Left hindlimb (tissue), 1 donor: ENCODE results near the gene IL37.

ENCODE experiments used
- DNase-seq: peaks from one replicate; pipeline ENCODE4 v3.0.0-alpha.2; 2018

IL37 gene, protein sequence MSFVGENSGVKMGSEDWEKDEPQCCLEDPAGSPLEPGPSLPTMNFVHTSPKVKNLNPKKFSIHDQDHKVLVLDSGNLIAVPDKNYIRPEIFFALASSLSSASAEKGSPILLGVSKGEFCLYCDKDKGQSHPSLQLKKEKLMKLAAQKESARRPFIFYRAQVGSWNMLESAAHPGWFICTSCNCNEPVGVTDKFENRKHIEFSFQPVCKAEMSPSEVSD

DNA sequence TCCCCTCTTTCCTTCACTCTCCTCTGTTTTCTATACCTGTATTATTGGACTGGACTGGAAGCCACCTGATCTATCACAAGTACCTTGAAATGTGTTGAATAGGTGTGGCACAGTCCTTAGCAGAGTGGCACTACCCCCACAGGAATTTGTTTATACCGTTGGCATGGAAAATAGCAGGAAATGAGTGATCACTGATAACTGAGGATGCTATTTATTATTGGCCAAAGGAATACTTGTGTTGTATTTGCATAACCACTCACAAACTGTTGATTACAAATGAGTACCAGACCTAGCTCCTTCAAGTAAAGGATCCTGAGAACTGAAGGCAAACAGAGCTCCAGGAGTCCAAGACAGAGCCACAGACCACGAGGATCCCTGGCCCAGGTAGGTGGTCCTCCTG, at the start of gene IL37:
IL37 (plus strand) TSS at position 301 of the 400 bp plus-strand sequence. CDS start 1,848 bp downstream, outside the sequence.
- DNase-seq, result no peak

DNA sequence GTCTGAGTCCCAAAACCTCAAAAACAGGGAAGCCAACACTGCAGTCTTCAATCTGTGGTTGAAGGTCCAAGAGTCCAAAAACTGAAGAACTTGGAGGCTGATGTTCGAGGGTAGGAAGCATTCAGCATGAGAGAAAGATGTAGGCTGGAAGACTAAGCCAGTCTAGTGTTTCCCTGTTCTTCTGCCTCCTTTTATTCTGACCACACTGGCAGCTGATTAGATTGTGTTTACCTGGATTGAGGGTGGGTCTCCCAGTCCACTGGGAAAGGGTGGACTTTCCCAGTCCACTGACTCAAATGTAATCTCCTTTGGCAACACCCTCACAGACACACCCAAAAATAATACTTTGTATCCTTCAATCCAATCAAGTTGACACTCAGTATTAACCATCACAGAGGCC, 46.9 kb upstream of the IL37 start:
- DNase-seq, result no peak

GRCh38 chr2:112866128-112866835, 44.7 kb upstream of the IL37 start:
- no peak for DNase-seq

GRCh38 chr2:112867701-112868631, 43.0 kb upstream of the IL37 start:
- DNase-seq, result no peak

GRCh38 chr2:112869258-112869842, 41.6 kb upstream of the IL37 start:
- no peak for DNase-seq

DNA sequence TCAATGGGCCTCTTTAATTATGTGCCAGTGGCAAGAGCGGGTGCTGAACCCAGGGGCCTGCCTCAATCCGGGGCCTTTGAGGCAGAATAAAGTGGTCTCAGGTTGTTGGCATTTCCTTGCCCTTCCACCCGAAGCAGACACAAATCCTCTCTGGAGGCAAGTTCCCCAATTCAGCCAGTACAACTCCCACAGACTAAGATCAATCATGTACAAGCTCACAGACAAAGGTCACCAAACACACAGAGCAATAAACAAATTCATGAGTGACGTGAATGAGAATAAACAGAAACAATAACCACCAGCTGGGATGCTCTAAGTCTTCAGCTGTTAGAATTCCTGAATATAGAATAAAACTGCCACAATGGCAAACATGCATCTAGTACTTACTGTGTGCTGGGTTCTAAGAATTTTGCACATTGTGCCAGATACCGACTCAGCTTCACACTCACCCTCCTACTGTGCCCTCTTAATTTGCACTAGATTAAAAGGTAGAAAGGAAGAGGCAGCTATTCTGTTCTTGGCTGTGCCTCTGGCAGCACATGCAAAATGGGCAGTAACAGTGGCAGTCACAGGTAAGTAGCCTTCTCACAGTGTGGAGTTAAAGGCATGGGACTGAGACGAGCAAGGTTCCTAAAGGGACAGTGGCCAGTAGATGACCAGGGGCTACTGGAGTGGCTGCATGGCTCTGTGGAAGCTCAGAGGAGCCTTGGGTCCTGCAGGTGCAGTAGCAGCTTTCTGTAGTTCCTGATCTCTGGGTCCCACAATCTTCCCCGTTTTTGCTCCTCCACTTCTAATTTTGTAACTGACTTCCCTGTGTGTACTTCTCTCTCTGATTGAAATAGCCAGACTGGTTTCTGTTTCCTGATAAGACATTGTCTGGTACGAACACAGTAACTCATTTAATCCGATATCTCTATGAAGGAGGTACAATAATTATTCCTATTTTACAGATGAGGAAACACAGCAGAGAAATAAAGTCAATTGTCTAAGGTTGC, 39.8 kb upstream of the IL37 start:
- DNase-seq, result no peak

- DNase-seq, result no peak
Measured at GRCh38 chr2:112876257-112876970, 34.6 kb upstream of the IL37 start.

DNA sequence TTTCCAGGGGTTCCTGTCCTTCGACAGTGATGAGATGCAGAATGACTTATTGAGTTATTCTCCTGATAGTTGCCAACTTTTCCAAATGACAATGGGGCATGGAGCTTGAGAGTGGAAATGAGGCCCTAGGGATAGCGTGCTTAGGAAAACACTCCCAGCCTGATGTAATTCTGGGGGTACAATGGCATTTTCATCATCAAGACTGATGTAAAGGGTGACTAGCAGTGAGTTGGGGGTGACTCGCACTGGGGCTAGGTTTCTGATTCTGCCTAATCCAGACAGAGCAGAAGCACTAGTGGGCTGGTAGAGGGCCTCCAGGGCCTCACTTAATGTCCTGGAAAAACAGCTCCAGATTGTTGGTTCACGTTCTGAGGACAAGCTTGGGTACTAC, 34.0 kb upstream of the IL37 start:
- no peak for DNase-seq

GRCh38 chr2:112877423-112877822, 33.5 kb upstream of the IL37 start:
- DNase-seq, result no peak

GRCh38 chr2:112879491-112880041, 31.4 kb upstream of the IL37 start:
- DNase-seq, result no peak

DNA sequence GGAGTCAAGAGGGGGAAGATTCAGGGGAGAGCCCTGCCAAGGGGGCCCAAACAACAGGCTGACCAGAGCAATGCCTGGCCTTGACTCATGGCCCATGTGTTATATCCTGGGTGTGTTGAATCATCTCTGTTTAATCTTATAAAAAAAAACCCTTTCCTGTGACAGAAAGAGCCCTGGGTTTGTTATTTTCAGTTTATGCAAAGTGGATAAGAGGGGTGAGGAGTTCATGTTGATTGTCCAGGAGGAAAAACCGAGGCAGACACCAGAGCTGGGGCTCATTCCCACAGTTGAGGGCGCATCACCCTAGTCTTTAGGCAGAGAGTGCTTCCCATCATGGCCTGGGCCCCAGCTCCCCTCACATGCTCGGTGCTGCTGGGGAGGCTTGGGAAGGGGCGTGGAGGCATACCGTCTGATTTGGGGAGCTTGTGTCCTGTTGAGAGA, 30.9 kb upstream of the IL37 start:
- DNase-seq, result no peak

DNA sequence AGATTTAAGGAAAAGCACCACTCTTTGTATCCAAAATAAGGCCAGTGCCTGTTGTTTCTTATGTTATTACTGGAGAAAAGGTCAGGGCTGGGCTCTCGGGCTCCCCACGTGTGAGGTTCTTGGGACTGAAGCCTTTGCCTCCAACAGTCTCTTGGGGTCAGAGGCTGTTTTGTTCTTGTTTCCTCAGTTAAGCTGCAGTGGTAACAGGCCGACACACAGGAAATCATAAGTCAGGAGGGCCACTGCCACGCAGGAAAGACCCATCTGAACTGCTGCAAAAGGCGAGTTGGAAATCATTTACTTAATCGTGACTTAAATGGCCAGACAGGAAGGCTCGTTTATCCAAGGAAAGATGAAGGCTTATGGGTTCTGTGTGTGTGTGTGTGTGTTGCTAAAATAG, 30.3 kb upstream of the IL37 start:
- no peak for DNase-seq

DNA sequence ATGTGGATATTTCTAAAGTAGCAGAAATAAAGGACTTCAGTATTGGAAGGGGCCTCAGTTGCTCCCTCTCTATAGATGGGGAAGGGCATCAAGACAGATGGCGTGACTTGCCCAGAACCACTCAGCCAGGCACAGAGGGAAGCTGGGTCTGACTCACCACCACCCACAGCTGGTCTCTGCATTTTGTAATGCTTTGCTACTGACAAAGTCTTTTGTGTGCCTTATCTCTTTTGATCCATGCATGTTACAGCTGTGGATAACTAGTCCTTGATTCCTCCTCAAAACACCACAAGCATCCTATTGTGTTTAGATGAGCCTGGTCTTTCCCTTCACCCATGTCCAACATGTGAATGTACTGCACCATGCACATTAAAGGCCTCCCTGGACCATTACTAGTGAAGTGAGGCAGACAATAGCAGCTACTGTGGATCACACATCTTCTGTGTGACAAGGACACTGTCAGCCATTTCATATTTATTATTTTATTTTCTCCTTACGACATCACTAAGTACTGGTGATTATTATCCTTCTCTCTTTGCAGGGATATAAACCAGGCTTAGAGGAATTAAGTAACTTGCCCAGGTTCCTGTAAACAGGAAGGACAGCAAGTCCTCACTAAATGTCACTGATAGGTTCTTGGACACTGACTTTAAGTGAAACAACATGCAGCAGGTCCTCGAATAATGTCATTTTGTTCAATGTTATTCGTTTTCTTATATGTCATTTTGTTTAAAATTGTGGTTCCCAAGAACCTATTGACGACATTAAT, 29.6 kb upstream of the IL37 start:
- DNase-seq, result no peak

- DNase-seq, result no peak
Measured at GRCh38 chr2:112883669-112884068, 27.3 kb upstream of the IL37 start.

- no peak for DNase-seq
Measured at GRCh38 chr2:112884869-112885505, 26.0 kb upstream of the IL37 start.

GRCh38 chr2:112885506-112885902, 25.5 kb upstream of the IL37 start:
- DNase-seq, result no peak

- no peak for DNase-seq
Measured at GRCh38 chr2:112886291-112886690, 24.7 kb upstream of the IL37 start.

- no peak for DNase-seq
Measured at GRCh38 chr2:112887964-112888749, 22.8 kb upstream of the IL37 start.

DNA sequence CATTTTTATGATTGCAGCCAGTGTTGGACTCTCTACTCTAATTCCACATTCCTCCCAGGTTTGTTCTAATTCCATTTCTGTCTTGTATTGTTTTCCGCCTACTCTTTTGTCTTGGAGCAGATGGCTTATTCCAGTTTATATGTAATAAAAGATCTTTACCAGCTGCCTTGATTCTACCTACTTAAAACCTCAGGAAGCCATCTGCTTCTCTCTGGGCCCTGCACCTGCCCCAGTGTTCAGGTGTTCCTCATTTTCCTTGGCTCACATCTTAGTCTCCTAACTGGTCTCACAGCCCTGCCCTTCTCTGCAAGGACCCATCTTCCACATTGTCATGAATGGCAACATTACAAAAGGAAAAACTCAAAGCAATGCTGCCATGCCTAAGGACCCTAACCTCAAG, 21.0 kb upstream of the IL37 start:
- no peak for DNase-seq
